T-cell (primary cell): ENCODE measurements around the gene FOXO3. TPM values are rescaled to one million over a fixed set of nuclear protein-coding genes. Genes with fewer than 3 reads are reported as not detected.

ENCODE experiments used
- ATAC-seq, 4 experiments: fragments of 200-7000 bp in 3 of 4; fragments of 150-1000 bp in 1 of 4; cut with Tn5 transposase; replicated peaks in 1 of 4; 1 replicate in 3 of 4; 2 replicates in 1 of 4; pipeline ENCODE4 v1.10.0; 2021; ENCODE audit warnings: moderate library complexity in 3 of 4, mild to moderate bottlenecking in 2 of 4, moderate number of reproducible peaks in 1 of 4
- CTCF ChIA-PET, 2 donors: fragments of 300-600 bp; sonication (Branson Sonifier 250); formaldehyde crosslinking; loops; one replicate each; lab custom pipeline; 2022; ENCODE audit warnings: antibody characterized with exemption in 2 of 2; lab: Charles Lee
- POLR2A ChIA-PET, 2 donors: fragments of 300-600 bp; sonication (Branson Sonifier 250); formaldehyde crosslinking; loops; one replicate each; lab custom pipeline; 2022; ENCODE audit warnings: antibody characterized with exemption in 2 of 2; lab: Charles Lee
- DNase-seq, 35 experiments: peaks; one replicate each; pipeline versions ENCODE4 v3.0.0 to v3.0.0-alpha.2; 2013 to 2023
- H3K27ac ChIP-seq: one replicate; pipeline ENCODE4 v1.5.1; 2013; ENCODE audit warnings: low read length
- H3K27me3 ChIP-seq, 2 experiments: replicated peaks in 1 of 2; 1 replicate in 1 of 2; 2 replicates in 1 of 2; pipeline versions ENCODE4 v1.6.1 to v1.7.0; 2013; ENCODE audit warnings: low read length in 1 of 2, mixed read lengths in 1 of 2; ENCODE audit not compliant: control insufficient read depth in 2 of 2, insufficient read depth in 2 of 2; ENCODE audit errors: extremely low read depth in 1 of 2
- H3K36me3 ChIP-seq, 2 donors: 1 replicate in 1 of 2; 2 replicates in 1 of 2; pipeline versions ENCODE4 v1.6.1 to v1.7.0; 2013; ENCODE audit warnings: low read length in 1 of 2; ENCODE audit not compliant: control insufficient read depth in 2 of 2, insufficient read depth in 1 of 2; ENCODE audit errors: extremely low read depth in 1 of 2
- H3K4me1 ChIP-seq, 2 experiments: 1 replicate in 1 of 2; 2 replicates in 1 of 2; pipeline versions ENCODE4 v1.6.1 to v1.7.0; 2013; ENCODE audit warnings: low read length in 2 of 2, mixed read lengths in 1 of 2; ENCODE audit not compliant: insufficient read depth in 2 of 2, control insufficient read depth in 1 of 2; ENCODE audit errors: extremely low read depth in 1 of 2
- H3K4me3 ChIP-seq, 2 donors: 1 replicate in 1 of 2; 2 replicates in 1 of 2; pipeline versions ENCODE4 v1.5.1 to v1.7.0; 2013; ENCODE audit warnings: mild to moderate bottlenecking in 2 of 2, low read length in 1 of 2, moderate library complexity in 1 of 2; ENCODE audit not compliant: control insufficient read depth in 1 of 2; ENCODE audit errors: extremely low read depth in 1 of 2
- H3K9me3 ChIP-seq: 2 replicates; pipeline ENCODE4 v1.7.0; 2013
- H3K27ac Mint-ChIP-seq, 2 donors: one replicate each; pipeline ENCODE4 v1.8.0; 2020 to 2021; ENCODE audit warnings: mild to moderate bottlenecking in 2 of 2, mixed read lengths in 2 of 2
- H3K27me3 Mint-ChIP-seq, 2 donors: one replicate each; pipeline ENCODE4 v1.8.0; 2021 to 2022; ENCODE audit warnings: mixed read lengths in 2 of 2
- H3K36me3 Mint-ChIP-seq: one replicate; pipeline ENCODE4 v1.8.0; 2021; ENCODE audit warnings: mixed read lengths
- H3K4me1 Mint-ChIP-seq, 3 donors: one replicate each; pipeline ENCODE4 v1.8.0; 2020 to 2022; ENCODE audit warnings: mixed read lengths in 3 of 3, mild to moderate bottlenecking in 1 of 3
- H3K4me3 Mint-ChIP-seq, 3 donors: one replicate each; pipeline ENCODE4 v1.8.0; 2020 to 2022; ENCODE audit warnings: mild to moderate bottlenecking in 3 of 3, mixed read lengths in 3 of 3, moderate library complexity in 3 of 3
- H3K9me3 Mint-ChIP-seq, 3 donors: one replicate each; pipeline ENCODE4 v1.8.0; 2020 to 2022; ENCODE audit warnings: mixed read lengths in 3 of 3
- WGBS: methylation state at CpG from one replicate; pipeline ENCODE4 v1.1.5; 2013; ENCODE audit warnings: missing lambda C conversion rate; ENCODE audit not compliant: insufficient coverage; 5-methylcytosine and 5-hydroxymethylcytosine counted together
- total RNA-seq, 35 experiments: library from RNA in 6 of 35; stranded (reverse) in 6 of 35; fragments of 120-200 nt in 1 of 35; gene quantifications; one replicate each; pipeline versions ENCODE4 v1.2.1 to v1.2.4 and lab custom pipeline; 2013 to 2026

FOXO3 gene
- total RNA-seq, 5 donors from 2014 or later (not counting 1 experiment from before 2014, with no cell fraction given) = 21.5 to 26.2 (median 22.2) TPM

DNA sequence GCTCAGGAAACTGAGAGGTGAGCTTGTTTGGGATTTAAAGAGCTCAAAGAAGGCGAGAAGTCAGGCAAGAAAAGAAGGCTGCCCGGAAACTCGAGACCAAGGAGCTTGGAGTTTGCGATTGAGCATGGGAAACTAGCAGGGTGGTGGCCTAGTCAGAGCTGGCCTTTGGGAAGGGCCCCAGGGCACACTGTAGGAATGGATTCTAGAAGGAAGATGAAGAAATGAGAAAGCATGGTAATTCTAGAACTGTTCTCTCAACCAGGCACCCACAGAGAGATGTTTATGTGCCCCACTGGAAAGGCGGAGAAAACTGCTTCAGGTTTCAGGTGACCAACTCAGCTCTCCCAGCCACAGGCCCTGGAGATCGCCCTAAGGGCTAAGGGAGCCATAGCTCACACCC is 126.2 kb downstream of the FOXO3 start:
- H3K4me3 Mint-ChIP-seq = no peak overlapping the region
- H3K27ac Mint-ChIP-seq = no peak overlapping the region
- peaks cover 0 to 8% of the 10 kb centered on the region in 2 donors for H3K36me3 ChIP-seq

DNA sequence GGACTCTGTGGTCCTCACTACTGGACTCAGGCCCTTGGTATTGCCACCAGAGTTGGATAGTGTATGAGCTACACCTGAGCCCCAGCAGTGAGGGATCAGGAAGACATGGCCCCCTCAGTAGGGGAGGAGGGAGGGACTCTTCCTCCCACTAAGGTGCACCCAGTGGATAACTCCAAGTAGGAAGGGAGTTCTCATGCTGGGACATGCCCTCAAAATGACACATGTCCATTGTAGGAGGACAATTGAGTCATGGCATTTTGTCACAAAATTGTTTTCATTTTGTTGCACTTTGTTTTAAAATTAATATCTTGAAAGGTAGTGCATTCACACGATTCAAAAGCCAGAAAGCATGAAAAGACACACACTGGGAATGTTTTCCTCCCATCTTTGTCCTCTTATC is 127.2 kb downstream of the FOXO3 start:
- Histone ChIP-seq H3K4me1 (peaks cover 4 to 7% of the 10 kb centered on the region in 2 experiments), H3K27ac (no peak overlapping the region), H3K36me3 (peaks cover 0 to 8% of the 10 kb centered on the region in 2 donors), H3K9me3 (no peaks in the 10 kb centered on the region), H3K4me3 (no peak overlapping the region), H3K27me3 (no peaks in the 10 kb centered on the region)
- no peak overlapping the region for H3K4me3 Mint-ChIP-seq
- ATAC-seq (no peak), DNase-seq (no peak)
- no peaks in the 10 kb centered on the region for H3K9me3 Mint-ChIP-seq
- CTCF ChIA-PET = no interaction called here
- peaks cover 43% of the 10 kb centered on the region for H3K36me3 Mint-ChIP-seq
- POLR2A ChIA-PET = no interaction called here
- no CpG with 5 or more reads among the region's 1 CpG for WGBS
- H3K27me3 Mint-ChIP-seq = no peaks in the 10 kb centered on the region
- peaks cover 9 to 18% (median 10%) of the 10 kb centered on the region in 3 donors for H3K4me1 Mint-ChIP-seq
- H3K27ac Mint-ChIP-seq = no peak overlapping the region

More for the DNA sequence above, 126.2 kb downstream of the FOXO3 start:
- no peaks in the 10 kb centered on the region for H3K9me3 ChIP-seq
- POLR2A ChIA-PET = no interaction called here
- H3K27ac ChIP-seq = no peak overlapping the region
- Mint-ChIP-seq H3K27me3 (no peaks in the 10 kb centered on the region), H3K9me3 (no peaks in the 10 kb centered on the region), H3K4me1 (peaks cover 9 to 18% (median 10%) of the 10 kb centered on the region in 3 donors), H3K36me3 (peaks cover 44% of the 10 kb centered on the region)
- WGBS = 98% methylated on average over 4 of the region's 6 CpGs
- CTCF ChIA-PET = no interaction called here
- ATAC-seq (no peak), DNase-seq (no peak)
- H3K4me1 ChIP-seq = peaks cover 4 to 7% of the 10 kb centered on the region in 2 experiments
- H3K27me3 ChIP-seq = no peaks in the 10 kb centered on the region
- H3K4me3 ChIP-seq = no peak overlapping the region

- Histone ChIP-seq H3K4me3 (no peak overlapping the region), H3K27ac (no peak overlapping the region), H3K27me3 (no peaks in the 10 kb centered on the region), H3K36me3 (peaks cover 0 to 8% of the 10 kb centered on the region in 2 donors), H3K9me3 (no peaks in the 10 kb centered on the region), H3K4me1 (peaks cover 4 to 7% of the 10 kb centered on the region in 2 experiments)
- H3K27ac Mint-ChIP-seq = no peak overlapping the region
- H3K36me3 Mint-ChIP-seq = peaks cover 40% of the 10 kb centered on the region
- no peak overlapping the region for H3K4me3 Mint-ChIP-seq
- H3K27me3 Mint-ChIP-seq = no peaks in the 10 kb centered on the region
- DNase-seq (no peak), ATAC-seq (no peak)
- POLR2A ChIA-PET = no interaction called here
- H3K4me1 Mint-ChIP-seq = peaks cover 6 to 18% (median 9%) of the 10 kb centered on the region in 3 donors
- 84% methylated on average over 7 of the region's 15 CpGs for WGBS
- no peaks in the 10 kb centered on the region for H3K9me3 Mint-ChIP-seq
- CTCF ChIA-PET = no interaction called here
Observed at GRCh38 chr6:108689272-108690161, 128.8 kb downstream of the FOXO3 start.

GRCh38 chr6:108690326-108691049 is 129.8 kb downstream of the FOXO3 start:
- no peaks in the 10 kb centered on the region for H3K9me3 Mint-ChIP-seq
- peaks cover 0 to 16% (median 4%) of the 10 kb centered on the region in 3 donors for H3K4me1 Mint-ChIP-seq
- Histone ChIP-seq H3K27me3 (no peaks in the 10 kb centered on the region), H3K4me1 (peaks cover 0 to 3% of the 10 kb centered on the region in 2 experiments), H3K27ac (no peak overlapping the region), H3K4me3 (no peak overlapping the region), H3K9me3 (no peaks in the 10 kb centered on the region), H3K36me3 (peaks cover 0 to 8% of the 10 kb centered on the region in 2 donors)
- DNase-seq = no peak
- no peak overlapping the region for H3K27ac Mint-ChIP-seq
- ChIA-PET POLR2A (interaction anchor here in 1 of 2 donors (0.8 kb wide), 1 partner anchor 957 kb away, joined by 8 read pairs; no protein-coding TSS in a partner anchor), CTCF (no interaction called here)
- H3K27me3 Mint-ChIP-seq = no peaks in the 10 kb centered on the region
- H3K36me3 Mint-ChIP-seq = peaks cover 33% of the 10 kb centered on the region
- no peak overlapping the region for H3K4me3 Mint-ChIP-seq
- WGBS = 89% methylated on average over 4 of the region's 6 CpGs
- ATAC-seq = no peak

- no CpG with 5 or more reads among the region's 2 CpGs for WGBS
- POLR2A ChIA-PET = no interaction called here
- Histone ChIP-seq H3K4me1 (peaks cover 0 to 2% of the 10 kb centered on the region in 2 experiments), H3K27ac (no peak overlapping the region), H3K4me3 (no peak overlapping the region), H3K9me3 (no peaks in the 10 kb centered on the region), H3K27me3 (no peaks in the 10 kb centered on the region), H3K36me3 (peaks cover 0 to 5% of the 10 kb centered on the region in 2 donors)
- ATAC-seq = no peak
- DNase-seq = no peak
- no peak overlapping the region for H3K27ac Mint-ChIP-seq
- no peak overlapping the region for H3K4me3 Mint-ChIP-seq
- H3K36me3 Mint-ChIP-seq = peaks cover 16% of the 10 kb centered on the region
- CTCF ChIA-PET = interaction anchor here in 1 of 2 donors (1.5 kb wide), 1 partner anchor 379 kb away, joined by 3 read pairs; no protein-coding TSS in a partner anchor
- no peaks in the 10 kb centered on the region for H3K9me3 Mint-ChIP-seq
- H3K4me1 Mint-ChIP-seq = peaks cover 0 to 10% (median 4%) of the 10 kb centered on the region in 3 donors
- H3K27me3 Mint-ChIP-seq = no peaks in the 10 kb centered on the region
Observed at GRCh38 chr6:108693430-108694154, 132.9 kb downstream of the FOXO3 start.

DNA sequence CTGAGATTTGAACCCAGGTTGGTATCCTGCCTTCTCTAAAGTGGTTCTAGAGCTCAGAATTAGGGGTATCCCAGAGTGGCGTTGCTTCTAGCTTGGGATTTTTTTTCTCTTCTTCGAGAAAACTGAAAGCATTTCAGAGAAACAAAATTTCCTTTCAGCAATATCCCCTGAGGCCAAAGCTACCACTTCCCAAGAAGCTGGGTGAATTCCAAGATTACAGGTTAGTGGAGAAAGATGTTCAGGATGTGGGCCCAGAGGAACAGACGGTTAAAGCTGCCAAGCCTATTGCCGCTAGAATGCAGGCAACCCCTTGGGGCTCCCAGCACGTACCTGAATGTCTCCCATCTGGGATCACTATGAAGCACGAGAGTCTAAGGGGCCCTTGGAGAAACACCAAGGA is 134.1 kb downstream of the FOXO3 start:
- H3K4me1 ChIP-seq = peaks cover 0 to 2% of the 10 kb centered on the region in 2 experiments
- H3K9me3 ChIP-seq = no peaks in the 10 kb centered on the region
- DNase-seq (no peak), ATAC-seq (no peak)
- no peaks in the 10 kb centered on the region for H3K27me3 ChIP-seq
- no peak overlapping the region for H3K27ac Mint-ChIP-seq
- no peak overlapping the region for H3K27ac ChIP-seq
- H3K36me3 Mint-ChIP-seq = peaks cover 16% of the 10 kb centered on the region
- ChIA-PET CTCF (interaction anchor here (0.6 to 1.5 kb wide), 2 partner anchors 221 to 378 kb away, joined by 3 read pairs; no protein-coding TSS in a partner anchor), POLR2A (no interaction called here)
- no peak overlapping the region for H3K4me3 ChIP-seq
- H3K9me3 Mint-ChIP-seq = no peaks in the 10 kb centered on the region
- no peak overlapping the region for H3K4me3 Mint-ChIP-seq
- H3K4me1 Mint-ChIP-seq = peaks cover 0 to 10% (median 4%) of the 10 kb centered on the region in 3 donors
- H3K27me3 Mint-ChIP-seq = no peaks in the 10 kb centered on the region
- WGBS = 98% methylated on average over 4 of the region's 6 CpGs
- peaks cover 0 to under 1% of the 10 kb centered on the region in 2 donors for H3K36me3 ChIP-seq
